Measurements from ENCODE around the gene IFRD2.

DNA sequence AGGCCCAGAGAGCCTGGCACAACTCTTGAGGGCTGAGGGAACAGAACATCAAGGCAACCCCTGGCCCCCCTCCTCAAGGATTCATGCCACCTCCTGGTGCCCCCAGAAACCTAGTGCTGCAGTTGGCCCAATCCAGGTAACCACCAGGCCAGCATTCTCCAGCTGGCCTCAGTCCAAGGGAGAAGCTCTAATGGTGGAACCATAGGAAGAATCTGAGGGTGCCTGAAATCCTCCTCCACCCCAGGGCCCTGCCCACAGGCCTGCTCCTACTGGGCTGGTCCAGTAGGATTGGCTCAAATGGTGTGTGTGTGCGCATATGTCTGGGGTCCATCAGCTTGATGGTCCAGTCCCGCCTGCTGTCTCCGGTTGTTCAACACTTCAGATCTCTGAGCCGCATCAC lies 22.6 kb upstream of the IFRD2 start:
- TF ChIP-seq POLR2A (IDR thresholded peaks at IDR 0.05) (no peak), CTCF (IDR thresholded peaks at IDR 0.05) (no peak), EP300 (IDR thresholded peaks at IDR 0.05) (no peak)
